Thyroid gland (tissue), 4 donors: ENCODE results near the gene NKX1-2.

Experiments
- CTCF ChIP-seq, 6 experiments: fragments of 200-600 bp in 3 of 6; fragments of 450-650 bp in 3 of 6; sonication (generic) in 3 of 6; IDR thresholded peaks; one replicate each; pipeline ENCODE4 v1.5.1; 2016 to 2019; ENCODE audit warnings: antibody characterized with exemption in 6 of 6, mild to moderate bottlenecking in 2 of 6, inconsistent platforms in 1 of 6, moderate library complexity in 1 of 6
- POLR2A ChIP-seq, 2 donors: fragments of 450-650 bp; IDR thresholded peaks; one replicate each; pipeline ENCODE4 v1.6.1; 2017; ENCODE audit warnings: antibody characterized with exemption in 2 of 2, mild to moderate bottlenecking in 2 of 2, moderate library complexity in 1 of 2

GRCh38 chr10:124448696-124449169, 1.1 kb downstream of the NKX1-2 start:
- no peak for TF ChIP-seq CTCF (IDR thresholded peaks at IDR 0.05)
- no peak for TF ChIP-seq POLR2A (IDR thresholded peaks at IDR 0.05)
